HepG2 (cell line): ENCODE measurements around the gene ZKSCAN8. TPM values are rescaled to one million over a fixed set of nuclear protein-coding genes. Genes with fewer than 3 reads are reported as not detected.

Source experiments
- AKNA ChIP-seq: sonication (generic); formaldehyde crosslinking; IDR thresholded peaks from 2 replicates; pipeline ENCODE4 v1.4.0; 2020; ENCODE audit warnings: missing genetic modification reagents, borderline replicate concordance
- ARID2 ChIP-seq: sonication (generic); formaldehyde crosslinking; IDR thresholded peaks from 2 replicates; pipeline ENCODE4 v1.8.1; 2022; ENCODE audit warnings: mild to moderate bottlenecking, missing genetic modification reagents, borderline replicate concordance
- FOXO1 ChIP-seq: sonication (generic); formaldehyde crosslinking; IDR thresholded peaks from 2 replicates; pipeline ENCODE4 v1.4.0; 2020; ENCODE audit warnings: missing genetic modification reagents
- IKZF4 ChIP-seq: sonication (generic); formaldehyde crosslinking; IDR thresholded peaks from 2 replicates; pipeline ENCODE4 v1.5.1; 2020; ENCODE audit warnings: borderline replicate concordance, mild to moderate bottlenecking, low read depth, missing genetic modification reagents; ENCODE audit errors: not compliant biosample characterization
- MIER2 ChIP-seq: IDR thresholded peaks from 2 replicates; pipeline ENCODE4 v1.6.1; 2016; ENCODE audit warnings: missing biosample characterization, missing genetic modification reagents
- NFE2L1 ChIP-seq: sonication (generic); formaldehyde crosslinking; IDR thresholded peaks from 2 replicates; pipeline ENCODE4 v1.4.0; 2020; ENCODE audit warnings: missing genetic modification reagents, mild to moderate bottlenecking, borderline replicate concordance
- RFX5 ChIP-seq: IDR thresholded peaks from 2 replicates; pipeline ENCODE4 v1.6.1; 2011; ENCODE audit warnings: low read depth, low read length, improper control_type of control experiment
- SNAI1 ChIP-seq: sonication (generic); formaldehyde crosslinking; IDR thresholded peaks from 2 replicates; pipeline ENCODE4 v1.5.0; 2020; ENCODE audit warnings: mild to moderate bottlenecking, missing genetic modification reagents, borderline replicate concordance
- TAF1 ChIP-seq: sonication (generic); formaldehyde crosslinking; IDR thresholded peaks from 2 replicates; pipeline ENCODE4 v1.4.0; 2020; ENCODE audit warnings: missing genetic modification reagents
- TGIF2 ChIP-seq: IDR thresholded peaks from 2 replicates; pipeline ENCODE4 v1.6.1; 2016; ENCODE audit warnings: control low read depth, missing compliant biosample characterization
- THAP11 ChIP-seq: IDR thresholded peaks from 2 replicates; pipeline ENCODE4 v1.6.1; 2016; ENCODE audit warnings: missing biosample characterization, missing genetic modification reagents
- ZNF10 ChIP-seq: sonication (generic); formaldehyde crosslinking; IDR thresholded peaks from 2 replicates; pipeline ENCODE4 v1.4.0; 2020; ENCODE audit warnings: mild to moderate bottlenecking, low read depth, missing genetic modification reagents, borderline replicate concordance
- polyA plus RNA-seq, 8 experiments: library from polyadenylated mRNA; depleted of rRNA in 3 of 8; stranded (reverse) in 7 of 8; unstranded in 1 of 8; fragments of >200 nt; fragmentation: Illumina TruSeq in 4 of 8; extraction: Trizol in 4 of 8; gene quantifications; 2 replicates each; pipeline versions ENCODE4 v1.2.1 to v1.2.3, GENCODE V29; 2011 to 2016; ENCODE audit warnings: low read depth in 4 of 8, missing spikeins in 1 of 8, mixed read lengths in 1 of 8; ENCODE audit not compliant: insufficient read depth in 1 of 8
- total RNA-seq, 5 experiments: library from RNA; depleted of rRNA; stranded (reverse); fragments of >200 nt; fragmentation: Illumina TruSeq; extraction: Trizol; gene quantifications; 2 replicates each; pipeline ENCODE4 v1.2.3, GENCODE V29; 2016; ENCODE audit warnings: low read depth in 1 of 5
- TF ChIP-seq, protein P1 (sequence below): sonication (generic); formaldehyde crosslinking; IDR thresholded peaks from 2 replicates; pipeline ENCODE4 v1.4.0; 2020; ENCODE audit warnings: missing genetic modification reagents
- TF ChIP-seq, protein P2 (sequence below): sonication (generic); formaldehyde crosslinking; IDR thresholded peaks from 2 replicates; pipeline ENCODE4 v1.4.0; 2020; ENCODE audit warnings: missing genetic modification reagents
- TF ChIP-seq, protein P3 (sequence below): sonication (generic); formaldehyde crosslinking; IDR thresholded peaks from 2 replicates; pipeline ENCODE4 v1.4.0; 2020; ENCODE audit warnings: missing genetic modification reagents, borderline replicate concordance

Gene ZKSCAN8
- total and polyA plus RNA-seq, 2 of the 13 experiments (the other 11 are each of a cell fraction or from before 2014, with no cell fraction given), result 12.4 to 20.9 TPM

DNA sequence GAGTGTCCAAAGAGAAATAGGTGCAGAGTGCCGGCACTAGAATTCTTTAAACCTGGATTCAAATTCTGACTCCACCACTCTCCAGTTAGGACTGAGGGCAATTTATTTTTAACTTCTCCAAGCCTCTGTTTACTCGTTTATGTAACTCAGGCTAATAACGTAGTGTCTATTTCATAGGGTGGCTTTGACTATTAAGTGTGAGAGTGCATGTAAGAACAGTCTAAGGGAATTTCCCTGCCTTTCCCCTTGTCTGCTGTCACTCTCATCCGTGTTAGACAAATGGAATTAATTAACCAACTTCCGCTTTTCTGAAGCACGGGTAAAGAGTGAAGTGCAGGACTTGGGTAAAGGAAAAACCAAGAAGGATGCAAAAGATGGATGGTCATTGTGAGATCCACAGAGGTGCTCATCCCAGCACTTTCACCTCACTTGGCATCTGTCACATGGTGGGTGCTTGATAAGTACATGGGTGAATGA lies 4.1 kb upstream of the ZKSCAN8 start (continued):
- TF ChIP-seq SNAI1 (CRISPR knock-in tag) (0 out of 2 replicates have a peak, but pooled peaks have one; percentile 11), THAP11 (CRISPR knock-in tag) (no peak), AKNA (CRISPR knock-in tag) (0 out of 2 replicates have a peak, but pooled peaks have one; percentile 2), ZNF10 (CRISPR knock-in tag) (no peak), FOXO1 (CRISPR knock-in tag) (no peak), RFX5 (no peak), TGIF2 (peak; percentile 56; the same call in 1 of the 2 replicates), TAF1 (CRISPR knock-in tag) (no peak), IKZF4 (CRISPR knock-in tag) (no peak), ARID2 (CRISPR knock-in tag) (no peak), MIER2 (CRISPR knock-in tag) (no peak), NFE2L1 (no peak)
- TF ChIP-seq, protein P1, sequence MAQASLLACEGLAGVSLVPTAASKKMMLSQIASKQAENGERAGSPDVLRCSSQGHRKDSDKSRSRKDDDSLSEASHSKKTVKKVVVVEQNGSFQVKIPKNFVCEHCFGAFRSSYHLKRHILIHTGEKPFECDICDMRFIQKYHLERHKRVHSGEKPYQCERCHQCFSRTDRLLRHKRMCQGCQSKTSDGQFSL (CRISPR knock-in tag), result no peak
- TF ChIP-seq, protein P2, sequence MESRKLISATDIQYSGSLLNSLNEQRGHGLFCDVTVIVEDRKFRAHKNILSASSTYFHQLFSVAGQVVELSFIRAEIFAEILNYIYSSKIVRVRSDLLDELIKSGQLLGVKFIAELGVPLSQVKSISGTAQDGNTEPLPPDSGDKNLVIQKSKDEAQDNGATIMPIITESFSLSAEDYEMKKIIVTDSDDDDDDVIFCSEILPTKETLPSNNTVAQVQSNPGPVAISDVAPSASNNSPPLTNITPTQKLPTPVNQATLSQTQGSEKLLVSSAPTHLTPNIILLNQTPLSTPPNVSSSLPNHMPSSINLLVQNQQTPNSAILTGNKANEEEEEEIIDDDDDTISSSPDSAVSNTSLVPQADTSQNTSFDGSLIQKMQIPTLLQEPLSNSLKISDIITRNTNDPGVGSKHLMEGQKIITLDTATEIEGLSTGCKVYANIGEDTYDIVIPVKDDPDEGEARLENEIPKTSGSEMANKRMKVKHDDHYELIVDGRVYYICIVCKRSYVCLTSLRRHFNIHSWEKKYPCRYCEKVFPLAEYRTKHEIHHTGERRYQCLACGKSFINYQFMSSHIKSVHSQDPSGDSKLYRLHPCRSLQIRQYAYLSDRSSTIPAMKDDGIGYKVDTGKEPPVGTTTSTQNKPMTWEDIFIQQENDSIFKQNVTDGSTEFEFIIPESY (CRISPR knock-in tag), result no peak
- TF ChIP-seq, protein P3, sequence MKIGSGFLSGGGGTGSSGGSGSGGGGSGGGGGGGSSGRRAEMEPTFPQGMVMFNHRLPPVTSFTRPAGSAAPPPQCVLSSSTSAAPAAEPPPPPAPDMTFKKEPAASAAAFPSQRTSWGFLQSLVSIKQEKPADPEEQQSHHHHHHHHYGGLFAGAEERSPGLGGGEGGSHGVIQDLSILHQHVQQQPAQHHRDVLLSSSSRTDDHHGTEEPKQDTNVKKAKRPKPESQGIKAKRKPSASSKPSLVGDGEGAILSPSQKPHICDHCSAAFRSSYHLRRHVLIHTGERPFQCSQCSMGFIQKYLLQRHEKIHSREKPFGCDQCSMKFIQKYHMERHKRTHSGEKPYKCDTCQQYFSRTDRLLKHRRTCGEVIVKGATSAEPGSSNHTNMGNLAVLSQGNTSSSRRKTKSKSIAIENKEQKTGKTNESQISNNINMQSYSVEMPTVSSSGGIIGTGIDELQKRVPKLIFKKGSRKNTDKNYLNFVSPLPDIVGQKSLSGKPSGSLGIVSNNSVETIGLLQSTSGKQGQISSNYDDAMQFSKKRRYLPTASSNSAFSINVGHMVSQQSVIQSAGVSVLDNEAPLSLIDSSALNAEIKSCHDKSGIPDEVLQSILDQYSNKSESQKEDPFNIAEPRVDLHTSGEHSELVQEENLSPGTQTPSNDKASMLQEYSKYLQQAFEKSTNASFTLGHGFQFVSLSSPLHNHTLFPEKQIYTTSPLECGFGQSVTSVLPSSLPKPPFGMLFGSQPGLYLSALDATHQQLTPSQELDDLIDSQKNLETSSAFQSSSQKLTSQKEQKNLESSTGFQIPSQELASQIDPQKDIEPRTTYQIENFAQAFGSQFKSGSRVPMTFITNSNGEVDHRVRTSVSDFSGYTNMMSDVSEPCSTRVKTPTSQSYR (CRISPR knock-in tag), result no peak
